GM12878 (cell line): ENCODE data around the gene ALPK1. TPM values are rescaled to one million over a fixed set of nuclear protein-coding genes. Genes with fewer than 3 reads are reported as not detected.

Experiments
- ATAC-seq: fragments of 200-7000 bp; cut with Tn5 transposase; 3 replicates; pipeline ENCODE4 v1.9.1; 2020; ENCODE audit warnings: mild to moderate bottlenecking, moderate library complexity
- BruUV-seq: library from RNA; stranded (reverse); fragments of 400-500 nt; replicated peaks from 2 replicates; lab custom pipeline; 2021; lab: Mats Ljungman, UMichigan
- CTCF ChIA-PET: fragments of 300-600 bp; sonication (Branson Sonifier 250); formaldehyde crosslinking; extraction: SDS; loops from one replicate; lab custom pipeline; 2021; ENCODE audit warnings: inconsistent platforms; lab: Yijun Ruan, JAX
- POLR2A ChIA-PET: fragments of 350-600 bp; formaldehyde crosslinking; extraction: SDS; loops from one replicate; lab custom pipeline; 2021; ENCODE audit warnings: inconsistent platforms; lab: Charles Lee
- RAD21 ChIA-PET: fragments of 300-600 bp; sonication (Branson Sonifier 250); formaldehyde crosslinking; loops from one replicate; lab custom pipeline; 2023; ENCODE audit warnings: antibody characterized with exemption; ENCODE audit not compliant: unreplicated experiment; lab: Charles Lee
- SMC1A ChIA-PET: fragments of 300-600 bp; sonication (Branson Sonifier 250); formaldehyde crosslinking; loops from one replicate; lab custom pipeline; 2023; ENCODE audit not compliant: unreplicated experiment, uncharacterized antibody; lab: Charles Lee
- DNase-seq: peaks from one replicate; pipeline ENCODE4 v3.0.0-alpha.2; 2011; ENCODE audit warnings: low read depth, low spot score
- FAIRE-seq: peaks from 3 replicates; lab custom pipeline; 2011; peaks lifted over from hg19 to GRCh38; lab: Jason Lieb, UNC
- H2AFZ ChIP-seq: 2 replicates; pipeline ENCODE4 v1.6.0; 2011; ENCODE audit warnings: low read depth, low read length, control low read depth; ENCODE audit not compliant: control insufficient read depth
- H3K27ac ChIP-seq: 2 replicates; pipeline ENCODE4 v1.5.1; 2011; ENCODE audit warnings: control low read depth; ENCODE audit not compliant: control insufficient read depth, insufficient read depth
- H3K27me3 ChIP-seq, 2 experiments: replicated peaks in 1 of 2; 2 replicates each; pipeline versions ENCODE4 v1.6.0 to v1.6.1; 2011; ENCODE audit warnings: low read length in 1 of 2; ENCODE audit not compliant: control insufficient read depth in 2 of 2, insufficient read depth in 2 of 2
- H3K36me3 ChIP-seq, 2 experiments: 2 replicates each; pipeline ENCODE4 v1.5.1; 2011; ENCODE audit warnings: low read length in 1 of 2; ENCODE audit not compliant: control insufficient read depth in 2 of 2, insufficient read depth in 2 of 2
- H3K4me1 ChIP-seq: 2 replicates; pipeline ENCODE4 v1.6.1; 2011; ENCODE audit warnings: mild to moderate bottlenecking, low read length, moderate library complexity, mixed read lengths; ENCODE audit not compliant: control insufficient read depth, insufficient read depth
- H3K4me2 ChIP-seq: 2 replicates; pipeline ENCODE4 v1.6.0; 2011; ENCODE audit warnings: control low read depth; ENCODE audit not compliant: control insufficient read depth, insufficient read depth
- H3K4me3 ChIP-seq: fragments of 200-600 bp; sonication (generic); 2 replicates; pipeline ENCODE4 v1.5.1; 2016
- H3K79me2 ChIP-seq: 2 replicates; pipeline ENCODE4 v1.6.0; 2011; ENCODE audit warnings: low read length; ENCODE audit not compliant: control insufficient read depth, insufficient read depth
- H3K9ac ChIP-seq: 2 replicates; pipeline ENCODE4 v1.8.0; 2011; ENCODE audit warnings: low read length, control low read depth, mixed read lengths; ENCODE audit not compliant: control insufficient read depth, insufficient read depth
- H3K9me3 ChIP-seq: replicated peaks from 3 replicates; pipeline ENCODE4 v1.5.1; 2011; ENCODE audit warnings: mild to moderate bottlenecking, low read length; ENCODE audit not compliant: control insufficient read depth, insufficient read depth
- H4K20me1 ChIP-seq: 2 replicates; pipeline ENCODE4 v1.6.0; 2011; ENCODE audit not compliant: control insufficient read depth, insufficient read depth
- FOS ChIP-seq: IDR thresholded peaks from 3 replicates; pipeline ENCODE4 v1.6.1; 2011; ENCODE audit warnings: borderline replicate concordance; ENCODE audit not compliant: insufficient read length; ENCODE audit errors: extremely low read depth
- KAT2A ChIP-seq: conservative IDR thresholded peaks from 2 replicates; pipeline ENCODE4 v1.6.1; 2011; ENCODE audit warnings: low read depth, low read length; ENCODE audit not compliant: control insufficient read depth
- NR2C2 ChIP-seq: IDR thresholded peaks from 2 replicates; pipeline ENCODE4 v1.6.1; 2011; ENCODE audit warnings: borderline replicate concordance, low read depth; ENCODE audit not compliant: control insufficient read depth, insufficient read length
- SPI1 ChIP-seq: IDR thresholded peaks from 2 replicates; pipeline ENCODE4 v1.6.1; 2011; ENCODE audit warnings: low read depth, mild to moderate bottlenecking, low read length, moderate library complexity, borderline replicate concordance; ENCODE audit not compliant: insufficient read depth
- TAF1 ChIP-seq: IDR thresholded peaks from 2 replicates; pipeline ENCODE4 v1.6.1; 2011; ENCODE audit warnings: mild to moderate bottlenecking, low read depth, low read length, borderline replicate concordance
- WGBS: methylation state at CpG from one replicate; pipeline ENCODE4 v1.1.6; 2016; ENCODE audit warnings: low lambda C conversion rate; ENCODE audit not compliant: insufficient replicate concordance, insufficient coverage; ENCODE audit errors: missing lambda C conversion rate; 5-methylcytosine and 5-hydroxymethylcytosine counted together
- in situ Hi-C: fragments of 300-500 bp; cut with MboI; formaldehyde crosslinking; loops from 9 replicates; pipeline ENCODE4 v1.14.3; 2018; ENCODE audit warnings: mixed read lengths
- intact Hi-C: fragments of 100-400 bp; cut with micrococcal nuclease; formaldehyde crosslinking; loops from one replicate; pipeline ENCODE4 v1.14.2; 2022; ENCODE audit not compliant: unreplicated experiment
- polyA plus RNA-seq, 11 experiments: library from polyadenylated mRNA; depleted of rRNA in 4 of 11; unstranded in 6 of 11; stranded (reverse) in 5 of 11; fragments of >200 nt; fragmentation: Nextera tagmentation in 4 of 11; fragmentation: Illumina TruSeq in 1 of 11; extraction: Ambion mirVana in 4 of 11; extraction: Trizol in 1 of 11; gene quantifications; 1 replicate in 1 of 11; 2 replicates in 10 of 11; pipeline versions ENCODE4 v1.2.1 to v1.2.3, GENCODE V29; 2011 to 2016; ENCODE audit warnings: inconsistent platforms in 2 of 11, missing spikeins in 2 of 11, low read depth in 1 of 11
- total RNA-seq, 4 experiments: library from RNA; depleted of rRNA in 3 of 4; stranded (reverse); fragments of >200 nt in 3 of 4; fragmentation: Illumina TruSeq in 1 of 4; extraction: Trizol in 1 of 4; gene quantifications; 2 replicates each; pipeline versions ENCODE4 v1.2.1 to v1.2.3, GENCODE V29; 2013 to 2021
- TF ChIP-seq, protein P1 (sequence below): fragments of 450-650 bp; IDR thresholded peaks from 2 replicates; pipeline ENCODE4 v1.6.1; 2017; ENCODE audit warnings: low read depth, mild to moderate bottlenecking, moderate library complexity
- TF ChIP-seq, protein P2 (sequence below): fragments of 450-650 bp; conservative IDR thresholded peaks from 2 replicates; pipeline ENCODE4 v1.6.1; 2017; ENCODE audit warnings: mild to moderate bottlenecking, moderate library complexity

Gene ALPK1
- total and polyA plus RNA-seq, 10 of the 15 experiments (the other 5 are each of a cell fraction or from before 2014, with no cell fraction given) = 8.5 to 32.3 (median 22.6) TPM

DNA sequence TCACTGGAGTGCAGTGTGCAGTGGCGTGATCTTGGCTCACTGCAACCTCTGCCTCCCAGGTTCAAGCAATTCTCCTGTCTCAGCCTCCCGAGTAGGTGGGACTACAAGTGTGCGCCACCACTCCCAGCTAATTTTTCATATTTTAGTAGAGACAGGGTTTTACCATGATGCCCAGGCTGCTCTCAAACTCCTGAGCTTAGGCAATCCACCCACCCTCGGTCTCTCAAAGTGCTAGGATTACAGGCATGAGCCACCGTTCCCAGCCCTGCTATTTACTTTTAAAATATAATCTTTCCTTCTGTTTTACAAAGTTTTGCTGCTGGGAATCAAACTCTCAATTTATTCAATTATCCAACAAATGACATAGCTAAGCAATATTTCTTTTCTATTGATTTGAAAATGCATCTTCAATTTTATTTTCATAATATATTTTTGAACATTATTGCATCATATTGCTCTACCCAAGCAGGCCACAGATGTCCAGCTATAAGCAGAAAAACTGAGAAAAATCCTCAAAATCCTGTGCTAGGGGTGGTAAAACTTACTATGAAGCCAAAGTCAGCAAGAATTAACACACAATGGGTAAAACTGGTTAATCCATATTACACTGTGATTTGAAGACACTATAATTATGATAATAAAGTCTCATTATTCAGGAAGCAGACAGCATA, 16.6 kb upstream of the ALPK1 start:
- Histone ChIP-seq H3K4me3 (peak overlapping the region; percentile 80), H3K4me1 (peaks cover 26% of the 10 kb centered on the region), H3K27me3 (no peaks in the 10 kb centered on the region), H3K79me2 (peaks cover 100% of the 10 kb centered on the region), H3K9ac (peak overlapping the region; percentile 77), H3K36me3 (peaks cover 5 to 24% of the 10 kb centered on the region in 2 experiments), H4K20me1 (peaks cover 3% of the 10 kb centered on the region; the same call in 1 of the 2 replicates), H3K4me2 (peak overlapping the region; percentile 92), H2AFZ (no peak overlapping the region), H3K27ac (peak overlapping the region; percentile 99), H3K9me3 (no peaks in the 10 kb centered on the region; the same call in 2 of the 3 replicates)
- in situ Hi-C loops (loop anchor here (5.0 kb wide), 1 partner anchor 42 kb away; no protein-coding TSS in a partner anchor), intact Hi-C loops (loop anchor here (5.0 to 10.0 kb wide), 2 partner anchors 242 to 1484 kb away; partner anchors contain the start of gene CAMK2D)
- CTCF ChIA-PET = interaction anchor here (0.8 to 4.2 kb wide), 20 partner anchors 8 to 242 kb away, joined by 3 to 22 read pairs (median 4); partner anchors contain the start of genes ALPK1 and NEUROG2
- ATAC-seq (peak; percentile 4; the same call in 1 of the 3 replicates), DNase-seq (no peak), FAIRE-seq (no peak)
- SMC1A ChIA-PET = interaction anchor here (0.7 to 22.9 kb wide), 15 partner anchors 7 to 240 kb away, joined by 3 to 247 read pairs (median 6); partner anchors contain the start of genes ALPK1 and NEUROG2
- RAD21 ChIA-PET = interaction anchor here (0.7 to 14.1 kb wide), 16 partner anchors 9 to 485 kb away, joined by 3 to 151 read pairs (median 6); partner anchors contain the start of genes ALPK1 and NEUROG2
- BruUV-seq = no TSS peak
- TF ChIP-seq, protein P1, sequence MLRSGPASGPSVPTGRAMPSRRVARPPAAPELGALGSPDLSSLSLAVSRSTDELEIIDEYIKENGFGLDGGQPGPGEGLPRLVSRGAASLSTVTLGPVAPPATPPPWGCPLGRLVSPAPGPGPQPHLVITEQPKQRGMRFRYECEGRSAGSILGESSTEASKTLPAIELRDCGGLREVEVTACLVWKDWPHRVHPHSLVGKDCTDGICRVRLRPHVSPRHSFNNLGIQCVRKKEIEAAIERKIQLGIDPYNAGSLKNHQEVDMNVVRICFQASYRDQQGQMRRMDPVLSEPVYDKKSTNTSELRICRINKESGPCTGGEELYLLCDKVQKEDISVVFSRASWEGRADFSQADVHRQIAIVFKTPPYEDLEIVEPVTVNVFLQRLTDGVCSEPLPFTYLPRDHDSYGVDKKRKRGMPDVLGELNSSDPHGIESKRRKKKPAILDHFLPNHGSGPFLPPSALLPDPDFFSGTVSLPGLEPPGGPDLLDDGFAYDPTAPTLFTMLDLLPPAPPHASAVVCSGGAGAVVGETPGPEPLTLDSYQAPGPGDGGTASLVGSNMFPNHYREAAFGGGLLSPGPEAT = no peak
- TF ChIP-seq SPI1 = no peak
- no peak for TF ChIP-seq KAT2A
- TF ChIP-seq FOS = no peak
- TF ChIP-seq NR2C2 = no peak
- TF ChIP-seq TAF1 = no peak
- TF ChIP-seq, protein P2, sequence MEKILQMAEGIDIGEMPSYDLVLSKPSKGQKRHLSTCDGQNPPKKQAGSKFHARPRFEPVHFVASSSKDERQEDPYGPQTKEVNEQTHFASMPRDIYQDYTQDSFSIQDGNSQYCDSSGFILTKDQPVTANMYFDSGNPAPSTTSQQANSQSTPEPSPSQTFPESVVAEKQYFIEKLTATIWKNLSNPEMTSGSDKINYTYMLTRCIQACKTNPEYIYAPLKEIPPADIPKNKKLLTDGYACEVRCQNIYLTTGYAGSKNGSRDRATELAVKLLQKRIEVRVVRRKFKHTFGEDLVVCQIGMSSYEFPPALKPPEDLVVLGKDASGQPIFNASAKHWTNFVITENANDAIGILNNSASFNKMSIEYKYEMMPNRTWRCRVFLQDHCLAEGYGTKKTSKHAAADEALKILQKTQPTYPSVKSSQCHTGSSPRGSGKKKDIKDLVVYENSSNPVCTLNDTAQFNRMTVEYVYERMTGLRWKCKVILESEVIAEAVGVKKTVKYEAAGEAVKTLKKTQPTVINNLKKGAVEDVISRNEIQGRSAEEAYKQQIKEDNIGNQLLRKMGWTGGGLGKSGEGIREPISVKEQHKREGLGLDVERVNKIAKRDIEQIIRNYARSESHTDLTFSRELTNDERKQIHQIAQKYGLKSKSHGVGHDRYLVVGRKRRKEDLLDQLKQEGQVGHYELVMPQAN = no peak
- 9% methylated on average over 5 of the region's 5 CpGs for WGBS
- POLR2A ChIA-PET = interaction anchor here (0.6 to 6.9 kb wide), 13 partner anchors 9 to 236 kb away, joined by 3 to 55 read pairs (median 6); partner anchors contain the start of genes ALPK1 and NEUROG2
